ENCODE data around the gene RFC2.

Gene RFC2

DNA sequence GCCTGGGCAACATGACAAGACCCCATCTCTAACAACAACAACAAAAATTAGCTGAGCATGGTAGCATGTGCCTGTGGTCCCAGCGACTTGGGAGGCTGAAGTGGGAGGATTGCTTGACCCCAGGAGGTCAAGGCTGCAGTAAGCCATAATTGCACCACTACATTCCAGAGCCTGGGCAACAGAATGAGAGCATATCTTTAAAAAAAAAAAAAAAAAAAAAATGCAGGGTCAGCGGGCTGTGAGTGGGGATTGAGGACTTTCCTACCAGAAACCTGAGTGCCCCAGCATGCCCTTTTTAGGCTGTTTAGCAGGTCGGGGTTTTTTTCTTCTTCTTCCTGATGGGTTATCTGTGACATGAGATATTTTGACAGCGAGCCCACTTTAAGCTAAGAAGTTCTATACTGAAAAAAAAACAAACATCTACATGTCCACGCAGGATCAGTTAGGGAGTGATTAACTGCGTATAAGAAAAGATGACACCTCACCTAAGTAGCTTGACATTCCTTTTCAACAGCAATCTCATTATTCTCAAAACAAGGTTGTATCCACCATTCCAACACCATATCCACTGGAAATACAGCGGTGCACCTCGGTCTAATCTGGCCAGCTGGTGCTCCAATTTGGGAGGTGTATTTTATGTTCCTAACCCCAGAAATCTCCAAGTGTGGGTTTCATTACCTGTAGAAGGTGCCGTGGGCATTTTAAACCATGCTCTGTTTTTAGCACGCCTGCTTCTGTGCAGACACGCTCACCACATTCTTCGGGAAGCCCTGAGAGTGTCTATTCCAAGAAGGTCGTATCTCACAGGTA, 13.8 kb upstream of the RFC2 start:
- intact Hi-C loops (cut with DNase I; ENCODE audit: low total_unique reads): no loop called here
- Histone ChIP-seq H3K9me3 (no peaks in the 10 kb centered on the region), H3K4me3 (no peak overlapping the region), H3K27me3 (no peaks in the 10 kb centered on the region), H3K36me3 (no peaks in the 10 kb centered on the region), H3K27ac (no peak overlapping the region), H3K4me1 (peaks cover 0 to 17% (median 7%) of the 10 kb centered on the region in 4 donors)
- DNase-seq: no peak
- TF ChIP-seq, protein P1, sequence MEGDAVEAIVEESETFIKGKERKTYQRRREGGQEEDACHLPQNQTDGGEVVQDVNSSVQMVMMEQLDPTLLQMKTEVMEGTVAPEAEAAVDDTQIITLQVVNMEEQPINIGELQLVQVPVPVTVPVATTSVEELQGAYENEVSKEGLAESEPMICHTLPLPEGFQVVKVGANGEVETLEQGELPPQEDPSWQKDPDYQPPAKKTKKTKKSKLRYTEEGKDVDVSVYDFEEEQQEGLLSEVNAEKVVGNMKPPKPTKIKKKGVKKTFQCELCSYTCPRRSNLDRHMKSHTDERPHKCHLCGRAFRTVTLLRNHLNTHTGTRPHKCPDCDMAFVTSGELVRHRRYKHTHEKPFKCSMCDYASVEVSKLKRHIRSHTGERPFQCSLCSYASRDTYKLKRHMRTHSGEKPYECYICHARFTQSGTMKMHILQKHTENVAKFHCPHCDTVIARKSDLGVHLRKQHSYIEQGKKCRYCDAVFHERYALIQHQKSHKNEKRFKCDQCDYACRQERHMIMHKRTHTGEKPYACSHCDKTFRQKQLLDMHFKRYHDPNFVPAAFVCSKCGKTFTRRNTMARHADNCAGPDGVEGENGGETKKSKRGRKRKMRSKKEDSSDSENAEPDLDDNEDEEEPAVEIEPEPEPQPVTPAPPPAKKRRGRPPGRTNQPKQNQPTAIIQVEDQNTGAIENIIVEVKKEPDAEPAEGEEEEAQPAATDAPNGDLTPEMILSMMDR (IDR thresholded peaks at IDR 0.05): no peak

DNA sequence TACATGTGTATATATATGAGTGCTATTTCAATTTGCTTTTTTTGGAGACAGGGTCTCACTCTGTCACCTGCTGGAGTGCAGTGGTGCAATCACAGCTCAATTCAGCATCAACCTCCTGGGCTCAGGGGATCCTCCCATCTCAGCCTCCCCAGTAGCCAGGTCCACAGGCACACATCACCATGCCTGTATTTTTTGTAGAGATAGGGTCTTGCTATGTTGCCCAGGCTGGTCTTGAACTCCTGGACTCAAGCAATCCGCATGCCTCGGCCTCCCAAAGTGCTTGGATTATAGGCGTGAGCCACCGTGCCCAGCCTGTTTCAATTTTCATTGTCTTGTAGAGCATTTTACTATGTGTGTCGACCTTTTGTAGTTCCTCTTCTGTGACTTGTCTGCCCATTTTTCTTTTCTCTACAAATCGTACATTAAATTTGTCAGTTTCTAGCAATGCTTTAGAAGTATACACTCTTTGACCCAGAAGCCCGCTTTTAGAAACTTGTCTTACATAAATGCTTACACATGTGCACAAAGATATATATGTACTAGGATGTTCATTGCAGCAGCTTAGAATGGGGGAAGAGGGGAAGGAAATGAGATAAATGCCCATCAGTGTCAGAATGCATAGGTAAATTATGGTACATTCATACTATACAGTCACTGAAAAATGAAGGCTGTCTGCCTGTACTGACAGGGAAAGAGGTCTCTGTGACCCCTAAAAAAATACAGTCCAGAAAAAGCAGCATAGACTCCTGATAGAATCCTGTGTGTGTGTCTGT, 12.2 kb upstream of the RFC2 start:
- peaks cover 0 to 6% (median 3%) of the 10 kb centered on the region in 4 donors for H3K4me1 ChIP-seq
- intact Hi-C loops (cut with DNase I; ENCODE audit: low total_unique reads): no loop called here
- no peaks in the 10 kb centered on the region for H3K9me3 ChIP-seq
- TF ChIP-seq, protein P1 (IDR thresholded peaks at IDR 0.05): no peak
- no peak overlapping the region for H3K4me3 ChIP-seq
- H3K36me3 ChIP-seq: no peaks in the 10 kb centered on the region
- no peak for DNase-seq
- no peak overlapping the region for H3K27ac ChIP-seq
- H3K27me3 ChIP-seq: no peaks in the 10 kb centered on the region

DNA sequence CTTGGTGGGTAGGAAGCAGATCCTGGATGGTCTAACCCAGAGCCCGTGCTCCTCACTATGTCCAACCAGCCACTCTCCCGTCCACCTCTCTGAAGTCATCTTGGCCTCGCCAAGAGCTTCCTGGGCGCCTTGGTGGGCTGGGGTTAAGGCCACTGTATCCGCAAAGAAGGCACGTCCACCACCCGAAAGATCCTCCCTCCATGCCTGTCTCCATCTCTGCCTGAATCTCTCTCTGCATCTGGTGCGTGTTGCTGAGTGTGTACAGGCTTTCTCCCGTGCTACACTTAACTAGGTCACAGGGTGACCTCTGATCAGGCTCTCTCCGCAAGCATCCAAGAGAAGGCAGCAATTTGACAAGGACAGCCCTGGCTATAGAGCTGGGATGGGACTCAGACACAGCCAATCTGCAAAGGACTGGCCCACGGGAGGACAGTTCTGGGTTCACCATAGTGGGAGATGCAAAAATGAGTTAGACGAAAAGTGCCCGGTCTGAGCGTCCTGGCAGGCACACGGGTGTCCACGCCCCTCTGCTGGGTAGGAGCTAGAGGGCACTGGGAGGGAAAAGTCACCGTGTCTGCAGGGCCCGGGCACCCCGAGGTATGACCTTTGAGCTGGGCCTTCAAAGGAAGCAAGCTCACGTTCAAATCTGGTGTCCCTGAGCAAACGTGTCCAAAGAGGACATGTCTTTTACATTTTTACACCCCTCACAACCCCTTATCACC, 9.4 kb upstream of the RFC2 start:
- no peak for DNase-seq
- Histone ChIP-seq H3K9me3 (no peaks in the 10 kb centered on the region), H3K4me1 (no peaks in the 10 kb centered on the region), H3K4me3 (no peak overlapping the region), H3K27me3 (no peaks in the 10 kb centered on the region), H3K36me3 (no peaks in the 10 kb centered on the region), H3K27ac (no peak overlapping the region)
- intact Hi-C loops (cut with DNase I; ENCODE audit: low total_unique reads): no loop called here
- TF ChIP-seq, protein P1 (IDR thresholded peaks at IDR 0.05): no peak

DNA sequence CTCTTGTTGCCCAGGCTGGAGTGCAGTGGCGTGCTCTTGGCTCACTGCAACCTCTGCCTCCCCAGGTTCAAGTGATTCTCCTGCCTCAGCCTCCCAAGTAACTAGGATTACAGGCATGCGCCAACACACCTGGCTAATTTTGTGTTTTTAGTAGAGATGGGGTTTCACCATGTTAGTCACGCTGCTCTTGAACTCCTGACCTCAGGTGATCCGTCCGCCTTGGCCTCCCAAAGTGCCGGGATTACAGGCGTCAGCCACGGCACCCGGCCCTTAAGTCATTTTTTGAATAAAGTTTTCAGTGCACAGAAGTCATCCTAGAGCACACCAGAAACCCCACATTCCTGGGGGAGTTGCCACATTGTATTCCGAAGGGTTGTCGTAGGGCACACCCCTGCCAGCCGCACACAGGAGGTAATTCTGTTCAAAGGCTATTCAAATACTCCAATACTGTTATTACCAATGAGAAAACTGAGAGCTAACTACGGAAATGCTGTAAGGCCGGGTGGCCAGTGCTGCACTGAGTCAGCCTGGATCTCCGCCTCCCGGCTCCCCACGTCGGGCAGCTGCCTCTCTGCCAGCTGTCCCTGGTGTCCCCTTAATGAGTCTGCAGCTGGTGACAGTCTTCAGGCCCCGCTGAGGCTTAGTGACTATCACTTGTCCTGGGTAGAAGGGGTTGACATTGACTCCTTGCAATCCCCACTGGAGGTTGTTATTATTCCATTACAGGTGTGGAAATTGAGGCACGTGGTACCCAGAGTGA, 8.6 kb upstream of the RFC2 start:
- intact Hi-C loops (cut with DNase I; ENCODE audit: low total_unique reads): no loop called here
- DNase-seq: no peak
- no peak overlapping the region for H3K4me3 ChIP-seq
- H3K27me3 ChIP-seq: no peaks in the 10 kb centered on the region
- H3K4me1 ChIP-seq: no peaks in the 10 kb centered on the region
- TF ChIP-seq, protein P1 (IDR thresholded peaks at IDR 0.05): no peak
- no peaks in the 10 kb centered on the region for H3K9me3 ChIP-seq
- no peaks in the 10 kb centered on the region for H3K36me3 ChIP-seq
- no peak overlapping the region for H3K27ac ChIP-seq

DNA sequence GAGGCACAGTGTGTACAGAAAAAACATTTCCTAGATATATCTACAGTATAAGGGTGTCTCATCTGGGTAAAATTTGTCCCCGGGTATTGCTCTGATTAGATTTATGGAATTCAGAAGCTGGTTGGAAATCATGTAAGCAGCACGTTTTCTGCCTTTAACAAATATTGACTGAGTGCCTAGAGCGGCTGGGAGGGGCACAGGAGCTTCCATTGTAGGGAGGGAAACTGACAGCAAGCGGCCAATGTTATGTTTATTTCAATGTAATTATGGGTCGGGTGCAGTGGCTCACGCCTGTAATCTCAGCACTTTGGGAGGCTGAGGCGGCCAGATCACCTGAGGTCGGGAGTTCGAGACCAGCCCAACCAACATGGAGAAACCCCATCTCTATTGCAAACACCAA, 4.4 kb upstream of the RFC2 start:
- Histone ChIP-seq H3K4me1 (peaks cover 0 to 26% (median 22%) of the 10 kb centered on the region in 4 donors), H3K4me3 (no peak overlapping the region), H3K27me3 (no peaks in the 10 kb centered on the region), H3K36me3 (no peaks in the 10 kb centered on the region), H3K27ac (no peak overlapping the region), H3K9me3 (no peaks in the 10 kb centered on the region)
- intact Hi-C loops (cut with DNase I; ENCODE audit: low total_unique reads): loop anchor here (10.0 kb wide), 1 partner anchor 174 kb away; the partner anchor contains the start of gene LIMK1
- no peak for DNase-seq
- TF ChIP-seq, protein P1 (IDR thresholded peaks at IDR 0.05): no peak
